ENCODE measurements around the gene CUBN. TPM values are rescaled to one million over a fixed set of nuclear protein-coding genes. Genes with fewer than 3 reads are reported as not detected.

Gene CUBN
- total RNA-seq, 4 donors from 2014 or later, result 0.37 to 1.5 (median 1.1) TPM

- Histone ChIP-seq H3K9me3 (no peaks in the 10 kb centered on the region), H3K27ac (no peak overlapping the region), H3K4me3 (no peak overlapping the region), H3K4me1 (peaks cover 0 to 5% (median 0%) of the 10 kb centered on the region in 4 donors), H3K27me3 (no peaks in the 10 kb centered on the region), H3K36me3 (no peaks in the 10 kb centered on the region)
- 63 to 73% methylated on average over 3 to 4 of the region's 4 CpGs for WGBS, 2 donors (ENCODE audit: low coverage in 1 of 2)
- intact Hi-C loops (cut with DNase I; ENCODE audit: low total_unique reads), result no loop called here
- in situ Hi-C loops (cut with MboI; ENCODE audit: low pct_ligation_motif_present in 1 of 4, low pct_unique_long_range_greater_than_20kb in 1 of 4, low sequenced_read_pairs in 3 of 4), result no loop called here
- no peak for DNase-seq
- TF ChIP-seq POLR2A (IDR thresholded peaks at IDR 0.05), result no peak
- TF ChIP-seq POLR2AphosphoS5 (IDR thresholded peaks at IDR 0.05), result no peak
- TF ChIP-seq EP300 (IDR thresholded peaks at IDR 0.05; ENCODE audit: low read depth), result no peak
- TF ChIP-seq CTCF (IDR thresholded peaks at IDR 0.05), result no peak
These were observed 45.9 kb upstream of the CUBN start for GRCh38 chr10:17175551-17175950.

GRCh38 chr10:17174626-17175025, 45.0 kb upstream of the CUBN start:
- DNase-seq, result no peak
- Histone ChIP-seq H3K4me1 (peaks cover 0 to 5% (median 0%) of the 10 kb centered on the region in 4 donors), H3K27ac (no peak overlapping the region), H3K4me3 (no peak overlapping the region), H3K27me3 (no peaks in the 10 kb centered on the region), H3K36me3 (no peaks in the 10 kb centered on the region), H3K9me3 (no peaks in the 10 kb centered on the region)
- intact Hi-C loops (cut with DNase I; ENCODE audit: low total_unique reads) (no loop called here), in situ Hi-C loops (cut with MboI; ENCODE audit: low pct_ligation_motif_present in 1 of 4, low pct_unique_long_range_greater_than_20kb in 1 of 4, low sequenced_read_pairs in 3 of 4) (no loop called here)
- TF ChIP-seq POLR2A (IDR thresholded peaks at IDR 0.05), result no peak
- TF ChIP-seq EP300 (IDR thresholded peaks at IDR 0.05; ENCODE audit: low read depth), result no peak
- no peak for TF ChIP-seq POLR2AphosphoS5 (IDR thresholded peaks at IDR 0.05)
- no peak for TF ChIP-seq CTCF (IDR thresholded peaks at IDR 0.05)

- H3K27ac ChIP-seq, result no peak overlapping the region
- H3K4me3 ChIP-seq, result no peak overlapping the region
- in situ Hi-C loops (cut with MboI; ENCODE audit: low pct_ligation_motif_present in 1 of 4, low pct_unique_long_range_greater_than_20kb in 1 of 4, low sequenced_read_pairs in 3 of 4) (no loop called here), intact Hi-C loops (cut with DNase I; ENCODE audit: low total_unique reads) (no loop called here)
- no peaks in the 10 kb centered on the region for H3K36me3 ChIP-seq
- TF ChIP-seq CTCF (IDR thresholded peaks at IDR 0.05) (no peak), POLR2AphosphoS5 (IDR thresholded peaks at IDR 0.05) (no peak), EP300 (IDR thresholded peaks at IDR 0.05; ENCODE audit: low read depth) (no peak), POLR2A (IDR thresholded peaks at IDR 0.05) (no peak)
- 86 to 89% methylated on average over 1 to 4 of the region's 4 CpGs for WGBS, 2 donors (ENCODE audit: low coverage in 1 of 2)
- H3K27me3 ChIP-seq, result no peaks in the 10 kb centered on the region
- H3K4me1 ChIP-seq, result peaks cover 0 to 5% (median 0%) of the 10 kb centered on the region in 4 donors
- no peaks in the 10 kb centered on the region for H3K9me3 ChIP-seq
- no peak for DNase-seq
These were observed 41.6 kb upstream of the CUBN start for GRCh38 chr10:17171141-17171641.

GRCh38 chr10:17169803-17170202, 40.2 kb upstream of the CUBN start:
- WGBS, 2 donors (ENCODE audit: low coverage in 1 of 2), result 77 to 90% methylated on average over 4 of the region's 4 CpGs
- no peak for DNase-seq
- Histone ChIP-seq H3K27me3 (no peaks in the 10 kb centered on the region), H3K27ac (no peak overlapping the region), H3K4me1 (peaks cover 0 to 2% (median 0%) of the 10 kb centered on the region in 4 donors), H3K9me3 (no peaks in the 10 kb centered on the region), H3K4me3 (no peak overlapping the region), H3K36me3 (no peaks in the 10 kb centered on the region)
- TF ChIP-seq POLR2A (IDR thresholded peaks at IDR 0.05) (no peak), POLR2AphosphoS5 (IDR thresholded peaks at IDR 0.05) (no peak), CTCF (IDR thresholded peaks at IDR 0.05) (no peak), EP300 (IDR thresholded peaks at IDR 0.05; ENCODE audit: low read depth) (no peak)
- intact Hi-C loops (cut with DNase I; ENCODE audit: low total_unique reads), result no loop called here
- in situ Hi-C loops (cut with MboI; ENCODE audit: low pct_ligation_motif_present in 1 of 4, low pct_unique_long_range_greater_than_20kb in 1 of 4, low sequenced_read_pairs in 3 of 4), result no loop called here

Measured in transverse colon (tissue), 4 donors.